ENCODE measurements around the gene MPDU1.

GRCh38 chr17:7552621-7553051 lies 31.0 kb upstream of the MPDU1 start:
- TF ChIP-seq RAD21 (IDR thresholded peaks at IDR 0.05; ENCODE audit: insufficient read depth, low read depth, low read length): no peak
- TF ChIP-seq CTCF (IDR thresholded peaks at IDR 0.05 in 2 of 3, conservative IDR thresholded peaks at IDR 0.05 in 1 of 3; ENCODE audit: control insufficient read depth in 2 of 3, extremely low read depth in 1 of 3, insufficient read depth in 1 of 3, low read depth in 3 of 3, low read length in 3 of 3): no peak
- no peak for TF ChIP-seq POLR2AphosphoS5 (IDR thresholded peaks at IDR 0.05; ENCODE audit: low read length)
- TF ChIP-seq RFX5 (IDR thresholded peaks at IDR 0.05; ENCODE audit: low read depth, low read length): no peak
- TF ChIP-seq MYC (IDR thresholded peaks at IDR 0.05; ENCODE audit: insufficient read depth, insufficient read length, insufficient replicate concordance, low read length, severe bottlenecking): no peak
- no peak for TF ChIP-seq USF2 (IDR thresholded peaks at IDR 0.05; ENCODE audit: borderline replicate concordance, low read depth, low read length)
- TF ChIP-seq HCFC1 (IDR thresholded peaks at IDR 0.05; ENCODE audit: low read length): no peak
- no peak for TF ChIP-seq POLR2A (IDR thresholded peaks at IDR 0.05; ENCODE audit: low read depth, low read length)
- 0 out of 2 replicates have a peak, but pooled peaks have one; percentile 18 for TF ChIP-seq FOXM1 (IDR thresholded peaks at IDR 0.05; ENCODE audit: low read depth, low read length)
- no peak for TF ChIP-seq ZBTB40 (IDR thresholded peaks at IDR 0.05; ENCODE audit: borderline replicate concordance)
- TF ChIP-seq RAD51 (IDR thresholded peaks at IDR 0.05): peak; percentile 49; the same call in 1 of the 2 replicates

All from GM12878 (cell line).